Hepatocyte (in vitro differentiated cells): ENCODE results near the gene BAHCC1.

Experiments used
- CTCF ChIP-seq: fragments of 200-600 bp; sonication (generic); IDR thresholded peaks from 2 replicates; pipeline ENCODE4 v1.5.1; 2016; ENCODE audit warnings: antibody characterized with exemption, mild to moderate bottlenecking; ENCODE audit not compliant: poor library complexity
- EZH2phosphoT487 ChIP-seq: fragments of 200-600 bp; sonication (generic); IDR thresholded peaks from one replicate; pipeline ENCODE4 v1.6.1; 2018; ENCODE audit warnings: antibody characterized with exemption, mild to moderate bottlenecking, low read depth, moderate library complexity; ENCODE audit not compliant: unreplicated experiment, severe bottlenecking

- TF ChIP-seq CTCF (no peak), EZH2phosphoT487 (no peak)
Observed at GRCh38 chr17:81459864-81460263, 64.6 kb downstream of the BAHCC1 start.
